GM23248 (cell line): ENCODE data around the gene FMO1. TPM values are rescaled to one million over a fixed set of nuclear protein-coding genes. Genes with fewer than 3 reads are reported as not detected.
A peak's percentile ranks its signal among the peaks of the same experiment; 100 is the strongest.
"Not testable (repeated sequence)": the region's sequence is repeated elsewhere in the genome, so short reads cannot be mapped to it uniquely, and the experiment has no call there.

Experiments used
- DNase-seq: peaks from one replicate; pipeline ENCODE4 v3.0.0-alpha.2; 2015
- H2AFZ ChIP-seq: fragments of 200-600 bp; sonication (generic); 2 replicates; pipeline ENCODE4 v1.6.1; 2016; ENCODE audit warnings: antibody characterized with exemption
- H3F3A ChIP-seq: fragments of 200-600 bp; sonication (generic); 2 replicates; pipeline ENCODE4 v1.6.1; 2016; ENCODE audit warnings: mild to moderate bottlenecking, antibody characterized with exemption, mixed run types; ENCODE audit not compliant: insufficient read depth
- H3K27ac ChIP-seq: fragments of 200-600 bp; sonication (generic); 2 replicates; pipeline ENCODE4 v1.5.1; 2016; ENCODE audit warnings: mild to moderate bottlenecking
- H3K27me3 ChIP-seq: fragments of 200-600 bp; sonication (generic); replicated peaks from 2 replicates; pipeline ENCODE4 v1.6.1; 2016; ENCODE audit warnings: mild to moderate bottlenecking; ENCODE audit not compliant: insufficient read depth
- H3K36me3 ChIP-seq: fragments of 200-600 bp; sonication (generic); 2 replicates; pipeline ENCODE4 v1.6.1; 2016; ENCODE audit warnings: low read depth, mild to moderate bottlenecking
- H3K4me1 ChIP-seq: fragments of 200-600 bp; sonication (generic); 2 replicates; pipeline ENCODE4 v1.6.1; 2016; ENCODE audit warnings: mild to moderate bottlenecking; ENCODE audit not compliant: insufficient read depth
- H3K4me2 ChIP-seq: fragments of 200-600 bp; sonication (generic); one replicate; pipeline ENCODE4 v1.6.1; 2016; ENCODE audit warnings: mild to moderate bottlenecking; ENCODE audit not compliant: unreplicated experiment
- H3K4me3 ChIP-seq: fragments of 200-600 bp; sonication (generic); 2 replicates; pipeline ENCODE4 v1.5.1; 2016; ENCODE audit warnings: mild to moderate bottlenecking
- H3K79me2 ChIP-seq: fragments of 200-600 bp; sonication (generic); 2 replicates; pipeline ENCODE4 v1.6.1; 2016; ENCODE audit warnings: mild to moderate bottlenecking; ENCODE audit not compliant: insufficient read depth
- H3K9ac ChIP-seq: fragments of 200-600 bp; sonication (generic); 2 replicates; pipeline ENCODE4 v1.6.1; 2016; ENCODE audit warnings: mild to moderate bottlenecking
- H3K9me2 ChIP-seq: fragments of 200-600 bp; sonication (generic); 2 replicates; pipeline ENCODE4 v1.6.1; 2016; ENCODE audit warnings: mixed run types, mild to moderate bottlenecking, moderate library complexity; ENCODE audit not compliant: insufficient read depth
- H3K9me3 ChIP-seq: fragments of 200-600 bp; sonication (generic); one replicate; pipeline ENCODE4 v1.6.1; 2017; ENCODE audit warnings: low read depth
- H4K20me1 ChIP-seq: fragments of 200-600 bp; sonication (generic); 2 replicates; pipeline ENCODE4 v1.6.0; 2016; ENCODE audit not compliant: insufficient read depth
- EZH2 ChIP-seq: fragments of 200-600 bp; sonication (generic); IDR thresholded peaks from 2 replicates; pipeline ENCODE4 v1.6.1; 2018; ENCODE audit warnings: antibody characterized with exemption, mild to moderate bottlenecking; ENCODE audit not compliant: insufficient read depth, poor library complexity, severe bottlenecking
- EZH2phosphoT487 ChIP-seq: fragments of 200-600 bp; sonication (generic); IDR thresholded peaks from 2 replicates; pipeline ENCODE4 v1.6.1; 2018; ENCODE audit warnings: antibody characterized with exemption, moderate library complexity, mild to moderate bottlenecking, low read depth; ENCODE audit not compliant: insufficient read depth
- WGBS, 2 experiments: methylation state at CpG; one replicate each; pipeline ENCODE4 v1.1.6; 2015 to 2017; ENCODE audit warnings: low lambda C conversion rate in 2 of 2, low coverage in 1 of 2; ENCODE audit errors: missing lambda C conversion rate in 2 of 2; 5-methylcytosine and 5-hydroxymethylcytosine counted together
- in situ Hi-C: fragments of 300-500 bp; cut with MboI; formaldehyde crosslinking; loops from 2 replicates; pipeline ENCODE4 v1.15.0; 2020
- polyA plus RNA-seq: library from polyadenylated mRNA; unstranded; fragments of >200 nt; fragmentation: Nextera tagmentation; extraction: Ambion mirVana; gene quantifications from 2 replicates; pipeline ENCODE4 v1.2.1, GENCODE V29; 2016
- total RNA-seq: library from RNA; depleted of rRNA; stranded (reverse); fragments of >200 nt; shearing (Covaris generic); gene quantifications from 2 replicates; pipeline ENCODE4 v1.2.3, GENCODE V29; 2014

The FMO1 gene
- total and polyA plus RNA-seq, 2 experiments from 2014 or later = not detected

- Histone ChIP-seq H3K9me2 (no peaks in the 10 kb centered on the region), H3K4me3 (no peak overlapping the region), H3K79me2 (no peaks in the 10 kb centered on the region), H3K27me3 (0 out of 2 replicates have a peak, but pooled peaks cover 5% of the 10 kb centered on the region), H2AFZ (peak overlapping the region; percentile 21; the same call in 1 of the 2 replicates), H3K4me2 (peak overlapping the region; percentile 66), H3K9me3 (no peaks in the 10 kb centered on the region), H3K4me1 (peaks cover 24% of the 10 kb centered on the region), H3F3A (peaks cover 13% of the 10 kb centered on the region; the same call in 1 of the 2 replicates), H3K27ac (no peak overlapping the region), H3K36me3 (no peaks in the 10 kb centered on the region), H4K20me1 (no peaks in the 10 kb centered on the region), H3K9ac (no peak overlapping the region)
- TF ChIP-seq EZH2 (no peak), EZH2phosphoT487 (no peak)
- 66 to 72% methylated on average over 11 of the region's 11 CpGs for WGBS, 2 experiments
- in situ Hi-C loops = loop anchor here (10.0 kb wide), 1 partner anchor 136 kb away; no protein-coding TSS in a partner anchor
- DNase-seq = peak; percentile 3
These were observed 27.7 kb upstream of the FMO1 start for GRCh38 chr1:171220581-171221054.

- Histone ChIP-seq H3K4me1 (peaks cover 24% of the 10 kb centered on the region), H3K9me3 (no peaks in the 10 kb centered on the region), H3K36me3 (no peaks in the 10 kb centered on the region), H4K20me1 (no peaks in the 10 kb centered on the region), H3K79me2 (no peaks in the 10 kb centered on the region), H3F3A (peaks cover 13% of the 10 kb centered on the region; the same call in 1 of the 2 replicates), H3K9ac (no peak overlapping the region), H2AFZ (no peak overlapping the region), H3K27ac (no peak overlapping the region), H3K4me2 (no peak overlapping the region), H3K9me2 (no peaks in the 10 kb centered on the region), H3K27me3 (no peaks in the 10 kb centered on the region), H3K4me3 (no peak overlapping the region)
- WGBS, 2 experiments = 90 to 95% methylated on average over 5 of the region's 5 CpGs
- in situ Hi-C loops = loop anchor here (10.0 kb wide), 1 partner anchor 137 kb away; no protein-coding TSS in a partner anchor
- DNase-seq = no peak
- TF ChIP-seq EZH2 (no peak), EZH2phosphoT487 (no peak)
These were observed 26.4 kb upstream of the FMO1 start for GRCh38 chr1:171221665-171222591.

- no peak overlapping the region for H3K4me2 ChIP-seq
- 46 to 55% methylated on average over 5 of the region's 5 CpGs for WGBS, 2 experiments
- H4K20me1 ChIP-seq = no peaks in the 10 kb centered on the region
- no peak for DNase-seq
- no peak overlapping the region for H3K27ac ChIP-seq
- no peak for TF ChIP-seq EZH2phosphoT487
- no peak for TF ChIP-seq EZH2
- H3K9me2 ChIP-seq = no peaks in the 10 kb centered on the region
- in situ Hi-C loops = loop anchor here (10.0 kb wide), 1 partner anchor 138 kb away; no protein-coding TSS in a partner anchor
- H3K9ac ChIP-seq = no peak overlapping the region
- no peak overlapping the region for H2AFZ ChIP-seq
- H3K79me2 ChIP-seq = no peaks in the 10 kb centered on the region
- peaks cover 24% of the 10 kb centered on the region for H3K4me1 ChIP-seq
- no peak overlapping the region for H3K4me3 ChIP-seq
- H3K9me3 ChIP-seq = no peaks in the 10 kb centered on the region
- no peaks in the 10 kb centered on the region for H3K36me3 ChIP-seq
- H3F3A ChIP-seq = peaks cover 13% of the 10 kb centered on the region; the same call in 1 of the 2 replicates
- H3K27me3 ChIP-seq = no peaks in the 10 kb centered on the region
These were observed 25.4 kb upstream of the FMO1 start for GRCh38 chr1:171222936-171223335.

GRCh38 chr1:171224257-171224656, 24.0 kb upstream of the FMO1 start:
- DNase-seq, H3K4me3 ChIP-seq, H3K9me2 ChIP-seq, H3K79me2 ChIP-seq, H3F3A ChIP-seq, H3K27ac ChIP-seq, H4K20me1 ChIP-seq, H3K4me2 ChIP-seq, H3K9ac ChIP-seq, H3K9me3 ChIP-seq, H3K27me3 ChIP-seq, H3K36me3 ChIP-seq, H2AFZ ChIP-seq: not testable (repeated sequence)
- WGBS, 2 experiments = 81 to 86% methylated on average over 4 of the region's 4 CpGs
- peaks cover 17% of the 10 kb centered on the region for H3K4me1 ChIP-seq
- in situ Hi-C loops = loop anchor here (10.0 kb wide), 1 partner anchor 139 kb away; no protein-coding TSS in a partner anchor
